HG03575 (cell line): ENCODE results near the gene HEATR9.

ENCODE experiments used
- ATAC-seq: cut with Tn5 transposase; IDR thresholded peaks from one replicate; pipeline ENCODE4 v1.9.1; 2021; ENCODE audit not compliant: unreplicated experiment, insufficient number of reproducible peaks, low FRiP score; ENCODE audit errors: extremely low read depth

The HEATR9 gene

DNA sequence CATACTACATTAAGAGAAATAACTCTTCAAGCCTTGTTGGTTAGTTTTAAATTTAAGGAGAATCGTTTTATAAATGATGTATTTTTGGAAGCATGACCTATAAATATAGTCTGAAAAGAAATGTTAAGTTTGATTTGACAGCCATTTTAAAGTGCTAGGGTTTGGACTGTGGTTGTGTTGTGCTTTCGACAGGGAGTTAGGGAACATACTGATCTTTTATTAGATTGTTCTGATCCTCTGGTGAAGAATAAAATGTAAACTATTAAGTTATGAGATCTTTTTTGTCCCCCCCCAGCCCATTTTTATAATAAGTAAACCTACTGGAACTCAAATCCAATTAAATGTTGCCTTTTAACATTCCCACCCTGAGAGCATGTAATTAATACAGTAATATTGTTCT is 47.4 kb downstream of the HEATR9 start:
- ATAC-seq = no peak

DNA sequence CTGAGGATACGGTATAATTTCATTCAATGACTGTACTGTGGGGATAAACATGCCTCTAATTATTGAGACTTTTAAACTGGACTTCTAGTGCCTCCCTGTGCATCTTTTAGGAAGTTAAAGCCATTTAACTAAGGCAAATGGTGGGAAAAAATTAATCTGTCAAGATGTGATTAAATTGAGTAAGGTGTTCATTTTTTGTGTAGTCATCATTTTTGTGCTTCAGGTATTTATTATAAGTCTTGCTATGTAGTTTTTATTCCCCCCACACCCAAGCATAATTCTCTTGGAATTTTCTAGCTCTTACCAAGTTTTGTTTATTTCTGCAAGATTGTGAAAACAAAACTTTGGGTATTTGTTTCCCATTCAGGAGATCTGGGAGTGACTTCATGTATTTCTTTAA is 49.2 kb downstream of the HEATR9 start:
- ATAC-seq = no peak

DNA sequence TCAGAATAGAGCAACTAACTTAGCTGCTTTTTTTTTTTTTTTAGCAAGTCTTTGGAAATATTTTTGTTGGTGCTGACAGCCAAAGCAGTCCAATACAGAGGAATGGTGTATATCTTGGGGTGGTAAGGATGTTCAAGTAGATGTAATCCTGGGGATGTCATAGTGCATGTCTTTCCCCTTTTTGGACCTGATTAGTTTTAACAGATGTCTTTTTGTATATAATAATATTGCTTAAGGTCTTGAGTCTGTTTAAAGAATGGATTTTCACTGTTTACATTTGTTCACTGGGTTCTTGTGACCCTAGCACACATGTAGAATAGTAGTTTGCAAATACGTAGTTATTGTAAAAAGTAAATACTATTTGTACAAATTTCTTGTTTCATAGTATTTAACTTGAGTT is 51.5 kb downstream of the HEATR9 start:
- no peak for ATAC-seq

DNA sequence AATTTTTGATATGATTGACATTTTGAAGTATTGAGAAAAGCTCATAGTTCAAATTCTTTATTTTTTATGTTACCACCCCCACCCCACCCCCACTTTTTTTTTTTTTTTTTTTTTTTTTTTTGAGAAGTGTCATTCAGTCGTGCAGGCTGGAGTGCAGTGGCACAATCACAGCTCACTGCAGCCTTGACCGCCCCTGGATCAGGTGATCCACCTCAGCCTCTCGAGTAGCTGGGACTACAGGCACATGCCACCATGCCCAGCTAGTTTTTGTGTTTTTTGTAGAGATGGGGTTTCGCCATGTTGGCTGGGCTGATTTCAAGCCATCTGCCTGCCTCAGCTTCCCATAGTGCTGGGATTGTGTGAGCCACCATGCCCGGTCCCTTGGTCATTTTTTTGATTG is 52.0 kb downstream of the HEATR9 start:
- no peak for ATAC-seq

DNA sequence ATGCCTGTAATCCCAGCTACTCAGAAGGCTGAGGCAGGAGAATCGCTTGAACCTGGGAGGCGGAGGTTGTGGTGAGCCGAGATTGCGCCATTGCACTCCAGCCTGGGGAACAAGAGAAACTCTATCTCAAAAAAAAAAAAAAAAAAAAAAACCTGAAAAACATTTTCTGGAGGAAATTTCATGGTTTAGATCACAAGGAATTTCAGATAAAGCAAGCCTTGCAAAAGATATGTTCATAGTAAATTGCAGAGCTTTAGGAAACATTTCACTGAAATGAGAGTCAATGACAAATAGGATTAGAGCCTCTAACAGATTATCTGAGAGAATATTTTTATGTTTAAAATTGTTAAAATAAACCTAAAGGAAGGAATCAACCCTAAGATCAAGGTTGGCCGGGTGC is 56.2 kb downstream of the HEATR9 start:
- no peak for ATAC-seq

DNA sequence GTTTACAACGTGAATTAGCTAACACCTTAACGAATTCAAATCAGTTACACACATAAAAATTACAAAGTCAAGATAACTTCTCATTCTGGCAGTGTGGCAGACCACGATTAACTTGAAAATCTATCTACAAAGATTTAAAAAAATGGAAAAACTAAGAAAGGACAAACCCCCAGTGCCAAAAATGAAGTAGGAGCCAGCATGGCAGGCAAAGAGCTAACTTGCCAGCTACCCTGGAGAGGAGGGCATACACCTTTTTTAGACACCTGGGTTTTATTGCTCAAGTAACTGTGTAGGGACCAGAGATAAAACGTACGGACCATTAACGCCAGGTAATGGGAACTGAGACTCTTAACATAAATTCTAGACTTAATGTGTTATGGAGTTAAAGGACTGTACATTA is 56.9 kb downstream of the HEATR9 start:
- no peak for ATAC-seq

DNA sequence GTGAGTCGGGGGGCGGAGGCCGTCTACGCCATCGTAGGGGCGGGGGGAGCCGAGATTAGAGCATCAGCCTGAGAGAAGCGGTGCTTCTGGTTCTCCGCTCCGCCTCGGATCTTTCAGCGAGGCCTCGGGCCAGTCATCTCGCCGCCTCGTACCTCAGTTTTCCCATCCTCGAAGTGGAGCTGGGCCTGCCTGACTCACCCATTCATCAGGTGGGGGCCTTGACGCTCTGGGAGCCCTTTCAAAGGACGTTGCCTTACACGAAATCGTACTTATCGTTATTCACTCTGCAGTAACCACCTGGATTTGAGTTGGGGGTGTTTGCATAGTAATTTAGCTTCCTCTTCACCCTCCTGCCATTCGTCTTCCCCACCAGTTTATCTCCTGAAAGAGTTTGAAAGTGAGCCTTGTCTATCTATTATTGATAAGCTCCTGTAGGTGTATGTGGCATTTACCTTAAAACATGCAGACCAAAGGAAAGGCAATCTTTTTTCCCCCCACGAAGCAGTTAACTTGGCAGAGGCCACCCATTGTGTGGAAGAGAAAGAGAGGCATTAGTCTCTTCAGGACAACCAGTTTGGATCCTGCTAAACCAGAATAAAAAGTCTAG is 58.7 kb downstream of the HEATR9 start:
- ATAC-seq = no peak

DNA sequence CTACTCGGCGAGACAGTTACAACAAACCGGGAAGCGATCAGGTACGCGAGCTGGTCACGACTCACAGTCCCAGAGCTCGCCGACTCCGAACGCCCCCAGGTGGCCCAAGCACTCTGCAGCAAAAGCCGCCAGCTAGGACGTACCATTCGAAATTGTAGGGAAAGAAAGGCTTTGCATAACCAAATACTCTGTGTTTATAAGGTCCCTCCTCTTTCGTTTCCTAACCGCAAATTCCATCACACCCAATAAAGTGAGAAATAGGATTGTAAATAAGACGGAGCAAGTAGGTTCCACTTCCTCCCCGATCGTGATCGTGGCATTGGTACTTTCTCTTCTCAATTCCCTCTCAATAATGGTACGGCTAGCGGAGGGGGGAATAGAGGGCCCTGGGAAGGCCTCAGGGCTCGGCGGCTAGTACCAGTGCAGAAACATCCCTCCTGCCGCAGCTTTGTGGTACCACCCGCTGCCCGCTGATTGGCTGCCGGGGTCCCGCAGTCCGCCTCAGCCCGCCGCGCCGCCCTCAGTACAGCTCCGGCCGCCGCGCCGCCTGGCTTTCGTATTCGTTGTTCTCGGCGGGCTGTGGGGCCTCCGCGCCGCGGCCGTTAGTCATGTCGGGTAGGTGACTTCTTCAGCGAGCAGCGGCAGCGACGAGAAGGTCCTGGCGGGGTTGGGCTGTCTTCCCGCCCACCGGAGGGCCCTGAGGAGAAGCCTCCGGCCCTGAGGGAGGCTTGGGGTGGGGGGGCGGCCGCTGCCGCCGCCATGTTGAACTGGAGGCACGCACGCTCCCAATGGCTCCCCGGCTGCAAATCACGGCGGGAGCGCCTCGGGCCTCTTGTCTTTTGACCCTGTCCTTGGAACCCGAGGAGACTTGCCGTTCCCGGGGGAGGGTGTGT is 59.5 kb downstream of the HEATR9 start, which contains the start of gene TAF15:
Gene TAF15, plus strand, starts transcription at position 523 of the 893 bp plus-strand sequence. Its CDS starts 86 bp downstream, at position 609.
- peak; percentile 80 for ATAC-seq

DNA sequence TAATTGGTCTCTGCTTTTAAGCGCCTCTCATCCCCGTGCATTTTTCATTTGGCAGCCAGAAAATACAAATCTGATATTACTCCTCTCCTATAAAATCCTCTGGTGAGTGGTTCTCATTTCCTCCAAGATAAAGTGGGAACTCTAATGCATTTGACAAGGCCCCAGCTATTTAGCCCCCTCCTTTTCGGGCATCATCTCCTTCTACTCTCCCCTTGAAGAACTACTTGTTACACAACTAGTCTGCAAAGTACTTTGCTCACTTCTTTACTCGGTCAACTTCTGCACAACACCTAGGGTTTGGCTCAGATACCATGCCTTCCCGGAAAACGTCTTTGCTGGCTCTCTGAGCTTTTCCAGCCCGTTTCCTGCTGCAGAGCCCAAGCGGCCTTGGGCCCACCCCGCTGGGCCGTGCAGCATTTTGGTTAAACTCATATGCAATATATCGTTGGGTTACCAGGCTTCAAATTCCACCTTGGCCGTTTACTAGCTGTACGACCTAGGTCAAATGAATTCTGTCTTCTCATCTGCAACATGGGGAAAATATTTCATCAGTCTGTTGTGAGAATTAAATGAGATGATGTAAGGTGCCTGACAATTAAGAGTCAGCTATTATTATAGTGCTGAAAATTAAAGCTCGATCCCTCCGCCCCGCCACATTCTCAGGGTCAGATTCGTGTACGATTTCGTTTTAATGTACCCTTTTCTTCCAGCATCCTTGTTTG is 60.3 kb downstream of the HEATR9 start:
- ATAC-seq = no peak

DNA sequence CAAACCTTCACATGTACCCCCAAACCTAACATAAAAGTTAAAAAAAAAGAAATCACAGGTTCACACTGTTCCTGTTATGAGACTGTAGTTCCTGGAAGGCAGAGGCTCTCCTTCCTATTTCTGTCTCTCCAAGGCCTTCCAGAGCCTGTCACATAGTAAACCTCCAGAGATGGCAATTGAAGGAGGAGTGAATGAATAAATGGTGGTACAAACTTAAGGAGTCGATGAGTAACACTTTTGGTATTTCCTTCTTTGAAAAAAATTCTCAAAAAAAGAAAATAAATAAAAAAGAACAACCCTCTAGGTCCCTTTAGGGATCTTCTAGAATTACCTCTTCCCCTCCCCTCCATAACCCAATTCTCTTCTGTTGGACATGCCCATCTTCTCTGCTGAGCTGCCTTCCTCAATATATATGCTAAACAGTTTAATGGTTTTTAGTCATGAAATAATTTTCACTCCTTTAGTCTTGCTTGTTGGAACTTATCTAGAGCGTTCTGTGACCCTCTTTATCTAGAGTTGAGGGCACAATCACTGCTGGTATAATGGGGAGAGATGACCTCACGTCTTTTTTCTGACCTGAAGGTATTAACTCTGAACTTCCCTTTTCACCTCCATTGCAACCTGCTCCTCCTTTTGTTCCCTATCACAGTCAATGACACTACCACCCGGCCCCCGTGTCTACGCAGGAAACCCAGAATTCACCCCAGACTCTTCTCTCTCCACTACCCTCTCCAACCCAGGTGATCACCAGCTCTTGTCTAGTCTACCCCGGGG is 61.1 kb downstream of the HEATR9 start:
- ATAC-seq = no peak
